Heart left ventricle (tissue), 16 donors: ENCODE measurements around the gene FAF1. TPM values are rescaled to one million over a fixed set of nuclear protein-coding genes. Genes with fewer than 3 reads are reported as not detected.
"Not testable (repeated sequence)": the region's sequence is repeated elsewhere in the genome, so short reads cannot be mapped to it uniquely, and the experiment has no call there.

ENCODE experiments used
- ATAC-seq, 4 donors: fragments of 200-7000 bp; cut with Tn5 transposase; one replicate each; pipeline ENCODE4 v1.9.1; 2020 to 2022; ENCODE audit warnings: moderate library complexity in 4 of 4, mild to moderate bottlenecking in 3 of 4, moderate number of reproducible peaks in 1 of 4
- DNase-seq, 5 donors: peaks; one replicate each; pipeline ENCODE4 v3.0.0-alpha.2; 2020
- H3K27ac ChIP-seq, 12 donors: fragments of 200-600 bp; sonication (generic) in 4 of 12; one replicate each; pipeline versions ENCODE4 v1.5.0 to v1.8.0; 2016 to 2022; ENCODE audit warnings: mild to moderate bottlenecking in 2 of 12
- H3K27me3 ChIP-seq, 9 donors: fragments of 200-600 bp; sonication (generic) in 2 of 9; one replicate each; pipeline versions ENCODE4 v1.5.1 to v1.8.0; 2016 to 2022; ENCODE audit warnings: mild to moderate bottlenecking in 3 of 9
- H3K36me3 ChIP-seq, 9 donors: fragments of 200-600 bp; sonication (generic) in 2 of 9; one replicate each; pipeline versions ENCODE4 v1.5.0 to v1.8.0; 2018 to 2022; ENCODE audit warnings: mild to moderate bottlenecking in 2 of 9
- H3K4me1 ChIP-seq, 12 donors: fragments of 200-600 bp; sonication (generic) in 4 of 12; one replicate each; pipeline versions ENCODE4 v1.5.0 to v1.8.0; 2016 to 2022; ENCODE audit warnings: mild to moderate bottlenecking in 3 of 12
- H3K4me3 ChIP-seq, 12 donors: fragments of 200-600 bp; sonication (generic) in 4 of 12; one replicate each; pipeline versions ENCODE4 v1.5.0 to v1.8.0; 2017 to 2022; ENCODE audit warnings: mild to moderate bottlenecking in 9 of 12, moderate library complexity in 4 of 12
- H3K9me3 ChIP-seq, 12 donors: fragments of 200-600 bp; sonication (generic) in 4 of 12; one replicate each; pipeline versions ENCODE4 v1.5.0 to v1.8.0; 2016 to 2022; ENCODE audit warnings: mild to moderate bottlenecking in 1 of 12
- POLR2A ChIP-seq, 2 donors: fragments of 450-650 bp; IDR thresholded peaks; one replicate each; pipeline ENCODE4 v1.6.1; 2017; ENCODE audit warnings: antibody characterized with exemption in 2 of 2, mild to moderate bottlenecking in 2 of 2, moderate library complexity in 2 of 2
- WGBS, 4 donors: extraction: QIAGEN DNeasy Blood & Tissue Kit in 2 of 4; methylation state at CpG; one replicate each; pipeline versions ENCODE4 v1.1.5 to v1.1.7; 2013 to 2018; 5-methylcytosine and 5-hydroxymethylcytosine counted together
- intact Hi-C, 10 donors: fragments of 100-400 bp; cut with DNase I; formaldehyde crosslinking; loops; one replicate each; pipeline versions ENCODE4 v1.11.1 to v1.14.2; 2022
- polyA plus RNA-seq, 2 donors: library from polyadenylated mRNA; stranded (reverse); fragments of 200-250 nt; gene quantifications; one replicate each; pipeline ENCODE4 v1.2.3, GENCODE V29; 2013
- total RNA-seq, 9 donors: library from RNA; depleted of rRNA in 2 of 9; stranded (reverse); fragments of >200 nt in 2 of 9; fragmentation: NEBNext Ultra II Directional in 3 of 9; extraction: Animal tissue kit (Norgen Biotek cat#: 25700) in 3 of 9; gene quantifications; one replicate each; pipeline versions ENCODE4 v1.1.0 to v1.2.4, GENCODE V29; 2016 to 2023
- TF ChIP-seq, protein P1 (sequence below), 12 donors: fragments of 200-600 bp; sonication (generic) in 4 of 12; IDR thresholded peaks; one replicate each; pipeline versions ENCODE4 v1.5.0 to v1.8.0; 2018 to 2022; ENCODE audit warnings: antibody characterized with exemption in 12 of 12, mild to moderate bottlenecking in 5 of 12
- donor health status: ischemic (EF 13 %, LVEDD 7.1; RV severe dilation, severe dysfunction).
- donor health status: healthy with polysubstance abuse.
- donor health status: DM: no; HTN: yes; CAD: no.
- donor health status: DM: no; HTN: no; CAD: no.
- donor health status: ischemic (EF 25% LVEDD 6.9; RV normal size, moderate dysfunction).
- donor health status: ischemic (EF 25% LVEDD 5.7; RV mildly dilated, moderate dysfunction).
- donor health status: healthy.
- donor health status: DM: yes; HTN: yes; CAD: no.
- donor health status: ischemic (EF 35%, LVEDD 5.7; RV mildly dilated, moderate dysfunction).
- donor health status: nonischemic (EF 11% LVEDD 7.7; RV severe dilation, severe dysfunction).
- donor health status: DM: yes; HTN: yes; CAD: no.
- donor health status: PGD.
- donor health status: ischemic (EF 29% LVEDD 5.4; RV normal size, mild dysfunction).
- donor health status: nonischemic (EF 23%, LVEDD 6.1; RV moderate dilation, normal function).

The FAF1 gene
- total and polyA plus RNA-seq, 11 donors: 41.0 to 112 (median 81.3) TPM

DNA sequence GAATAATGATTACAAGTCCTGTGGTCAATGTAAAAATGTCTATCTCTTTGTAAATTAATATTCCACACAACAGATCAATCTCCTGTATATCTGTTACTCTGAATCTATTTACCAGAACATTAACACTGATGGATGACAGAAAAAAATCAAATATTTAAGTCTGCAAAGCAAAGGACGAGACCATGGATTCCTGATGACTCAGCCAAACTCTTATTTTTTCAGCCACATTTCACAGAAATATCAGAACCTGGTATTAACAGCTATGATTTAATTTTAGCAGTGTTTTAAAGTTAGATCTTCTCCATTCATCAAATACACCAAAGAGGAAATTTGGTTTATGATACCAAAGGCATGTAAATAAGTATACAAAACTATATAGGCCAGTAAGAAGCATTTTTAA lies 46.1 kb downstream of the FAF1 start:
- peaks cover 0 to 29% (median 11%) of the 10 kb centered on the region in 12 donors for H3K4me1 ChIP-seq
- ATAC-seq (no peak), DNase-seq (no peak)
- WGBS, 4 donors: 94 to 100% (median 97%) methylated on average over 1 of the region's 1 CpG
- intact Hi-C loops: no loop called here
- H3K4me3 ChIP-seq: no peak overlapping the region
- TF ChIP-seq, protein P1, sequence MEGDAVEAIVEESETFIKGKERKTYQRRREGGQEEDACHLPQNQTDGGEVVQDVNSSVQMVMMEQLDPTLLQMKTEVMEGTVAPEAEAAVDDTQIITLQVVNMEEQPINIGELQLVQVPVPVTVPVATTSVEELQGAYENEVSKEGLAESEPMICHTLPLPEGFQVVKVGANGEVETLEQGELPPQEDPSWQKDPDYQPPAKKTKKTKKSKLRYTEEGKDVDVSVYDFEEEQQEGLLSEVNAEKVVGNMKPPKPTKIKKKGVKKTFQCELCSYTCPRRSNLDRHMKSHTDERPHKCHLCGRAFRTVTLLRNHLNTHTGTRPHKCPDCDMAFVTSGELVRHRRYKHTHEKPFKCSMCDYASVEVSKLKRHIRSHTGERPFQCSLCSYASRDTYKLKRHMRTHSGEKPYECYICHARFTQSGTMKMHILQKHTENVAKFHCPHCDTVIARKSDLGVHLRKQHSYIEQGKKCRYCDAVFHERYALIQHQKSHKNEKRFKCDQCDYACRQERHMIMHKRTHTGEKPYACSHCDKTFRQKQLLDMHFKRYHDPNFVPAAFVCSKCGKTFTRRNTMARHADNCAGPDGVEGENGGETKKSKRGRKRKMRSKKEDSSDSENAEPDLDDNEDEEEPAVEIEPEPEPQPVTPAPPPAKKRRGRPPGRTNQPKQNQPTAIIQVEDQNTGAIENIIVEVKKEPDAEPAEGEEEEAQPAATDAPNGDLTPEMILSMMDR (IDR thresholded peaks at IDR 0.05): no peak
- no peak for TF ChIP-seq POLR2A (IDR thresholded peaks at IDR 0.05)
- no peak overlapping the region for H3K27ac ChIP-seq
- H3K9me3 ChIP-seq: no peaks in the 10 kb centered on the region
- H3K36me3 ChIP-seq: no peaks in the 10 kb centered on the region
- no peaks in the 10 kb centered on the region for H3K27me3 ChIP-seq

- Histone ChIP-seq H3K4me1 (peaks cover 0 to 11% (median 0%) of the 10 kb centered on the region in 12 donors), H3K9me3 (peaks cover 0 to 10% (median 0%) of the 10 kb centered on the region in 12 donors)
- DNase-seq, H3K27ac ChIP-seq, ATAC-seq, H3K4me3 ChIP-seq, intact Hi-C loops, H3K36me3 ChIP-seq, H3K27me3 ChIP-seq: not testable (repeated sequence)
- WGBS, 4 donors: 94 to 96% (median 95%) methylated on average over 9 to 12 of the region's 12 CpGs
Measured at GRCh38 chr1:50910356-50910755, 49.7 kb downstream of the FAF1 start.

DNA sequence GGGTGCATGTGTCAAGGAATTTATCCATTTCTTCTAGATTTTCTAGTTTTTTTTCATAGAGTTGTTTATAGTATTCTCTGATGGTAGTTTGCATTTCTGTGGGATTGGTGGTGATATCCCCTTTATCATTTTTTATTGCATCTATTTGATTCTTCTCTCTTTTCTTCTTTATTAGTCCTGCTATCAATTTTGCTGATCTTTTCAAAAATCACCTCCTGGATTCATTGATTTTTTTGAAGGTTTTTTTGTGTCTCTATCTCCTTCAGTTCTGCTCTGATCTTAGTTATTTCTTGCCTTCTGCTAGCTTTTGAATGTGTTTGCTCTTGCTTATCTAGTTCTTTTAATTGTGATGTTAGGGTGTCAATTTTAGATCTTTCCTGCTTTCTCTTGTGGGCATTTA lies 52.5 kb downstream of the FAF1 start:
- H3K27me3 ChIP-seq: not testable (repeated sequence)

DNA sequence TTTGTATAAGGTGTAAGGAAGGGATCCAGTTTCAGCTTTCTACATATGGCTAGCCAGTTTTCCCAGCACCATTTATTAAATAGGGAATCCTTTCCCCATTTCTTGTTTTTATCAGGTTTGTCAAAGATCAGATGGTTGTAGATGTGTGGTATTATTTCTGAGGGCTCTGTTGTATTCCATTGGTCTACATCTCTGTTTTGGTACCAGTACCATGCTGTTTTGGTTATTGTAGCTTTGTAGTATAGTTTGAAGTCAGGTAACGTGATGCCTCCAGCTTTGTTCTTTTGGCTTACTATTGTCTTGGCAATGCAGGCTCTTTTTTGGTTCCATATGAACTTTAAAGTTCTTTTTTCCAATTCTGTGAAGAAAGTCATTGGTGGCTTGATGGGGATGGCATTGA lies 54.0 kb downstream of the FAF1 start:
- H3K27me3 ChIP-seq, H3K4me1 ChIP-seq, DNase-seq, H3K36me3 ChIP-seq, H3K27ac ChIP-seq, ATAC-seq, intact Hi-C loops, H3K4me3 ChIP-seq: not testable (repeated sequence)
- WGBS, 4 donors: 91 to 100% (median 94%) methylated on average over 1 of the region's 1 CpG
- peaks cover 0 to 10% (median 0%) of the 10 kb centered on the region in 12 donors for H3K9me3 ChIP-seq

More for the DNA sequence above, 52.5 kb downstream of the FAF1 start:
- H3K9me3 ChIP-seq: peaks cover 0 to 10% (median 0%) of the 10 kb centered on the region in 12 donors
- H3K27ac ChIP-seq, H3K4me1 ChIP-seq, DNase-seq, H3K36me3 ChIP-seq, ATAC-seq, H3K4me3 ChIP-seq, intact Hi-C loops: not testable (repeated sequence)

DNA sequence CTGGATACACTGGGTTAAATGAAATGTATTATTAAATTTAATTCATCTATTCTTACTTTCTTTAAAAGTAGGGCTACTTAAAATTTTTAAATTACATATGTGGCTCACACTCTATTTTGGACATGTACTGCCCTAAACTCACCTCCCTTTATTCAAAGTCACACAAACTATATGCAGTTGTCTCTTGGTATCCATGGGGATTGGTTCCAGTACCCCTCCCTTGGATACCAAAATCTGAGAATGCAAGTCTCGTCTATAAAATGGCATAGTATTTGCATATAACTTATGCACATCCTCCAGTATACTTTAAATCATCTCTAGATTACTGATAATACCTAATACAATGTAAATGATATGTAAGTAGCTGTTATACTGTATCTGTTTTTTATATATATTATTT lies 57.6 kb downstream of the FAF1 start:
- intact Hi-C loops: no loop called here
- H3K27ac ChIP-seq: no peak overlapping the region
- H3K27me3 ChIP-seq: no peaks in the 10 kb centered on the region
- ATAC-seq (no peak), DNase-seq (no peak)
- H3K4me3 ChIP-seq: no peak overlapping the region
- no peaks in the 10 kb centered on the region for H3K36me3 ChIP-seq
- TF ChIP-seq, protein P1 (IDR thresholded peaks at IDR 0.05): no peak
- TF ChIP-seq POLR2A (IDR thresholded peaks at IDR 0.05): no peak
- peaks cover 0 to 14% (median 0%) of the 10 kb centered on the region in 12 donors for H3K9me3 ChIP-seq
- 91 to 97% (median 97%) methylated on average over 1 of the region's 1 CpG for WGBS, 4 donors
- H3K4me1 ChIP-seq: no peaks in the 10 kb centered on the region

DNA sequence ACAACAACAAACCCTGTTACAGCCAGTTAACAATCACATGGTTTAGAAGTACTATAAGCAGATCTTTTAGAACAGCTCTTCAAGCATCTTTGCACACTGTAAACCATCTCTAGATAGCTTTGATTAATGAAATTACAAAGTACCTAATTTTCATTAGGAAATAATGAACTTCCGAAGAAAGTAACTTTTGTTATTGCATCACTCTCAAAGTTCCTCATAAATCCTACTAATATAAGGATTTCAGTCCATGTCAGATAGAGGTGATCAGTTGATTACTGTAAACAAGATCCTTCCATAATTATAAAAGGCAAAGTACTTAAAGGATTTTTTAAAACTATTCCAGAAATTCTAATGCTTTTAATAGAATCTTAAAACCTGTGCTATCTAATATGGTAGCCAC lies 58.2 kb downstream of the FAF1 start:
- H3K4me3 ChIP-seq: no peak overlapping the region
- intact Hi-C loops: no loop called here
- no peak for TF ChIP-seq POLR2A (IDR thresholded peaks at IDR 0.05)
- TF ChIP-seq, protein P1 (IDR thresholded peaks at IDR 0.05): no peak
- ATAC-seq (no peak), DNase-seq (no peak)
- 0 to 1% (median 0%) methylated on average over 1 of the region's 1 CpG for WGBS, 4 donors
- no peaks in the 10 kb centered on the region for H3K36me3 ChIP-seq
- H3K9me3 ChIP-seq: peaks cover 0 to 18% (median 0%) of the 10 kb centered on the region in 12 donors
- H3K27ac ChIP-seq: no peak overlapping the region
- H3K4me1 ChIP-seq: no peaks in the 10 kb centered on the region
- H3K27me3 ChIP-seq: no peaks in the 10 kb centered on the region
